ENCODE measurements around the gene USF1.

USF1 gene, protein sequence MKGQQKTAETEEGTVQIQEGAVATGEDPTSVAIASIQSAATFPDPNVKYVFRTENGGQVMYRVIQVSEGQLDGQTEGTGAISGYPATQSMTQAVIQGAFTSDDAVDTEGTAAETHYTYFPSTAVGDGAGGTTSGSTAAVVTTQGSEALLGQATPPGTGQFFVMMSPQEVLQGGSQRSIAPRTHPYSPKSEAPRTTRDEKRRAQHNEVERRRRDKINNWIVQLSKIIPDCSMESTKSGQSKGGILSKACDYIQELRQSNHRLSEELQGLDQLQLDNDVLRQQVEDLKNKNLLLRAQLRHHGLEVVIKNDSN

DNA sequence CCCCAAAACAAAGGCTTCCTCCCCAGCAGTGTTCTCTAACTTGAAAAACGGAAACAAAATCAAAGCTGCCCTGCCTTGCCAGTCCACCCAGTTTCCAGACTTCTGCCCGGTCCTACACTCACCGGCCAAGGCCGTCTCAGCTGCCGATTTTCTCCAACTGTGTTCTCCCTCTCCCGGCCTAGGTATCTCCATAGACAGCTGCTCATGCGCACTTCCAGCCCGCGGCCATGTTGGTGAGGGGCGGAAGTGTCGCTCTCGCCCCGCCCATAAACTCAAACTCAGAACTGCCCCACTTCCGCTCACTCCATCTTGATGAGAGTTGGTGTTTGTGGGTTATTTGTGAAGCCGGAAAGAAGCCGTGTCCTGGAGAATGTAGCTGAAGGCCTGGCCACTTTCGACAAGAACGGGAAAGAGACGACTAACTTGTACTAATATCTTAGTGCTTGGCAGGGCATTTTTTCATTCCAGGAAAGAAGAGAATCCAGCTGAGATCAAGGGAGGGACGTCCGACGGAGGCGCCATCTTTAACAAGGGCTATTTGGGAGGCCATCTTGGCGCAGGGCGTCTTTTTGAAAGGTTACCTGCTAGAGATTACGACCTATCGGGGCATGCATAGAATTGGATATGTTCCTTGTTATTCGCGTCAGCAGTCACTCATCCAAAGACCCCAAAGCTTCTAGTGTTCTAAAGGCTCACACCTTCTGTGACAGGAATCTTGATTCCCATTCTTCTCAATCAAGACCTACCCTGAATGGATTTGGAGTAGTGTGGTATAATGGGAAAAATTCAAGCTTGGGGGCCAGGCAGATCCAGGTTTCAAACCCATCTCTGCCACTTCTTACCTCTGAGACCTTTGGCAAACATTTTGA is at the start of gene USF1:
Gene USF1 (minus strand): TSS at position 242 of the 869 bp plus-strand sequence. CDS start 2,702 bp downstream, outside the sequence.
- peak within 1 kb of the TSS; percentile 97 for H3K27ac ChIP-seq (ENCODE audit: low read depth, low read length)
- peak within 1 kb of the TSS; percentile 83 for H3K9ac ChIP-seq (ENCODE audit: low read length)
- peaks cover 21% of the 10 kb centered on the region for H3K36me3 ChIP-seq (ENCODE audit: insufficient read depth, low read length)
- peaks cover 27% of the 10 kb centered on the region for H3K4me1 ChIP-seq (ENCODE audit: insufficient read depth, low read length)
- no peaks in the 10 kb centered on the region for H3K9me3 ChIP-seq (ENCODE audit: low read length)
- H3K27me3 ChIP-seq (ENCODE audit: control insufficient read depth in 1 of 2, insufficient read depth in 2 of 2, low read length in 2 of 2), result no peaks in the 10 kb centered on the region
- peak within 1 kb of the TSS; percentile 87 to 88 for H3K4me3 ChIP-seq (ENCODE audit: low read depth in 1 of 2, low read length in 2 of 2)

DNA sequence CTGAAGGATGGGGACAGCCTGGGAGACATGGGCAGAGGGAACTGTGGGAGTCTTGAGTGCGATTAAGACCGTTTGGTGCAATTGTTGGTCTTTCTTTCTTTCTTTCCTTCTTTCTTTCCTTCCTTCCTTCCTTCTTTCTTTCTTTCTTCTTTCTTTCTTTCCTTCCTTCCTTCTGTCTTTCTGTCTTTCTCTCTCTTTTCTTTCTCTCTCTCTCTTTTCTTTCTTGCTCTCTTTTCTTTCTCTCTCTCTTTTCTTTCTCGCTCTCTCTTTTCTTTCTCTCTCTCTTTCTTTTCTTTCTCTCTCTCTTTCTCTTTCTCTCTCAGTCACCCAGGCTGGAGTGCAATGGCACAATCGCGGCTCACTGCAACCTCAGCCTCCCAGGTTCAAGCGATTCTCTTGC is 49.5 kb upstream of the USF1 start:
- Histone ChIP-seq H3K9ac (ENCODE audit: low read length) (no peak overlapping the region), H3K4me1 (ENCODE audit: insufficient read depth, low read length) (peaks cover 7% of the 10 kb centered on the region), H3K36me3 (ENCODE audit: insufficient read depth, low read length) (peaks cover 7% of the 10 kb centered on the region), H3K27ac (ENCODE audit: low read depth, low read length) (no peak overlapping the region), H3K27me3 (ENCODE audit: control insufficient read depth in 1 of 2, insufficient read depth in 2 of 2, low read length in 2 of 2) (no peaks in the 10 kb centered on the region), H3K9me3 (ENCODE audit: low read length) (no peaks in the 10 kb centered on the region), H3K4me3 (ENCODE audit: low read depth in 1 of 2, low read length in 2 of 2) (no peak overlapping the region)

DNA sequence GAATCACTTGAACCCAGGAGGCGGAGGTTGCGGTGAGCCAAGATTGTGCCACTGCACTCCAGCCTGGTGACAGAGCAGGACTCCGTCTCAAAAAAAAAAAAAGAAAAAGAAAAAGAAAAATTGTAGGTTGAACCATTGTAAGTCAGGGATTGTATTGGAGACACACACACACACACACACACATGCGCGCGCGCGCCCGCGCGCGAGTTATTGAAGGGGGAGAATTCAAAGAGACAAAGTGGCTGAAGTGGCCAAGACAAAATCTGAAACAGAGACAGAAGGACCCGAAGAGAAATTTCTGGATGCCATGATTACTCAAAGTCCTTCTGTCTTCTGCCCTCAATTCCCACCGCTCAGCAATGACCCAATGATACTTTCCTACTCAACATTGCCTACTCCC is 48.7 kb upstream of the USF1 start:
- no peak overlapping the region for H3K4me3 ChIP-seq (ENCODE audit: low read depth in 1 of 2, low read length in 2 of 2)
- no peaks in the 10 kb centered on the region for H3K36me3 ChIP-seq (ENCODE audit: insufficient read depth, low read length)
- no peak overlapping the region for H3K9ac ChIP-seq (ENCODE audit: low read length)
- H3K27ac ChIP-seq (ENCODE audit: low read depth, low read length), result no peak overlapping the region
- H3K4me1 ChIP-seq (ENCODE audit: insufficient read depth, low read length), result peaks cover 7% of the 10 kb centered on the region
- H3K9me3 ChIP-seq (ENCODE audit: low read length), result no peaks in the 10 kb centered on the region
- H3K27me3 ChIP-seq (ENCODE audit: control insufficient read depth in 1 of 2, insufficient read depth in 2 of 2, low read length in 2 of 2), result no peaks in the 10 kb centered on the region

DNA sequence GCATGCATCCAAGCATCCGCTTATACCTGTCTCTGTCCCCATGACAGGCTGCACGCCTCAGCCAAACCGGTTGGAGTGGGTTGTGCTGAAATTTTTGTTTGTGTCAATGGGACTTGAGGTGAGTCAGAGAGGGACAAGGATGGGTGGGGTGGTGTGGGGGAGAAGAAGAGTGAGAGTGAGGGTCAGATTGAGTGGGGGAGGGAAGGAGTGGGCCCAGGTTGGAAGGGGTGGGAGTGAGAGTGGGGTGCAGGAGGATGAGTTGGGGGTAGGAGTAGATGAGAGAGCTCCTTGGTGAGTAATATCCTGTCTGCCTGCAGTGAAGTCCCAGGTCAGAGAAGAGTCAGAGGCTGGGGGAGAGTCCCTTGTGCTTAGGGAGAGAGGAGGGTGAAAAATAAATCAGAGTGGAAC is 46.8 kb upstream of the USF1 start:
- Histone ChIP-seq H3K4me3 (ENCODE audit: low read depth in 1 of 2, low read length in 2 of 2) (no peak overlapping the region), H3K4me1 (ENCODE audit: insufficient read depth, low read length) (peaks cover 6% of the 10 kb centered on the region), H3K27me3 (ENCODE audit: control insufficient read depth in 1 of 2, insufficient read depth in 2 of 2, low read length in 2 of 2) (no peaks in the 10 kb centered on the region), H3K9ac (ENCODE audit: low read length) (no peak overlapping the region), H3K9me3 (ENCODE audit: low read length) (no peaks in the 10 kb centered on the region), H3K27ac (ENCODE audit: low read depth, low read length) (no peak overlapping the region), H3K36me3 (ENCODE audit: insufficient read depth, low read length) (no peaks in the 10 kb centered on the region)

DNA sequence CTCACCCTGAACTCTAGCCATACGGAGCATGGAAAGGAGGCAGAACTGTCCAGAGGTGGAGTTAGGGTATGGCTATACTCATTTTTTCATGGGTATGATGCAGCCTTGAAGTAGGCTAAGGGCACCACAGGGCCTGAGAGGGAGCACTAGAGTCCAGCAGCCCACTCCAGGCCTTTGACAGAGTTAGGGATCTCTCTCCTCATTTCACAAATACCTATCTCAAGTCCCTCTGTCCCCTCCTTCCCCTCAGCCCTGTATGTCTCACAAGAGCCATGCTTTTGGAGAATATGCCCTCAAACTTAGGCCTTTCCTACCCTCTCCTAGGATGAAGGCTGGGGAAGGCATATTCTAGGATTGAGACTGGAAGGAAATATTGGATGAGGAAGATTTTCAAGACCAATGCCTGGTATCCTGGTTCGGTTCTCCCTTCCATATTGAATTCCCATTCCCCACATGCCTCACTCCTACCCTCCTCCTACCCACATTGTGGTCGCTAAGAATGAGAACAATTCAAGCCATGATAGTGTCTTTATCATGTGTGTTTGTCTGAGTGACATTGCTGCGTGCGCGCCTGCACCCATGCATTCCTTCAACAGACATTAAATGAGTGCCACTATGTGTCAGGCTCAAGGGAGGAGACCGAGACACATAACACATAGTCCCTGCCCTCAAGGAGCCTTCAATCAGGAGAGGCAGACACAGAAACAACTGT is 46.2 kb upstream of the USF1 start:
- Histone ChIP-seq H3K9me3 (ENCODE audit: low read length) (no peaks in the 10 kb centered on the region), H3K4me1 (ENCODE audit: insufficient read depth, low read length) (no peaks in the 10 kb centered on the region), H3K4me3 (ENCODE audit: low read depth in 1 of 2, low read length in 2 of 2) (no peak overlapping the region), H3K36me3 (ENCODE audit: insufficient read depth, low read length) (no peaks in the 10 kb centered on the region), H3K27ac (ENCODE audit: low read depth, low read length) (no peak overlapping the region), H3K27me3 (ENCODE audit: control insufficient read depth in 1 of 2, insufficient read depth in 2 of 2, low read length in 2 of 2) (no peaks in the 10 kb centered on the region), H3K9ac (ENCODE audit: low read length) (no peak overlapping the region)

DNA sequence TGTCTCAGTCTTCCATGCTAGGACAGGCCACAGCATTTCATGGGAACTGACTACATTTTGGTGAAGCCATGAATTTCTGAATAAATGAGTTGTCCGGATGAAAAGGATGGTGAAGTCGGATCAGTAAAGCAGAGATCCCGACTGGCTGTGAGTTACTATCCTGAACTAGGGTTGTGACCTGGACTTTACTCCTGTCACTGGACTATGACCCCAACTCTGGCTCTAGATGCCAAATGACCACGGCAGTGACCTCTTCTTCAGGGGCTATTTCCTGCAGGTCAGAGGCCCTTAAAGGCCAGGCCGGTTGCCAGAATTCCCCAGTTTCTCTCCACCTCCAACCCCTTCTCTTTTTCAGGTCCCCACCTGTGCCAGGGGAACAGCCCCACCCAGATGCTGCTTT is 45.3 kb upstream of the USF1 start:
- Histone ChIP-seq H3K4me1 (ENCODE audit: insufficient read depth, low read length) (no peaks in the 10 kb centered on the region), H3K27me3 (ENCODE audit: control insufficient read depth in 1 of 2, insufficient read depth in 2 of 2, low read length in 2 of 2) (no peaks in the 10 kb centered on the region), H3K9ac (ENCODE audit: low read length) (no peak overlapping the region), H3K36me3 (ENCODE audit: insufficient read depth, low read length) (no peaks in the 10 kb centered on the region), H3K4me3 (ENCODE audit: low read depth in 1 of 2, low read length in 2 of 2) (no peak overlapping the region), H3K9me3 (ENCODE audit: low read length) (no peaks in the 10 kb centered on the region), H3K27ac (ENCODE audit: low read depth, low read length) (no peak overlapping the region)

DNA sequence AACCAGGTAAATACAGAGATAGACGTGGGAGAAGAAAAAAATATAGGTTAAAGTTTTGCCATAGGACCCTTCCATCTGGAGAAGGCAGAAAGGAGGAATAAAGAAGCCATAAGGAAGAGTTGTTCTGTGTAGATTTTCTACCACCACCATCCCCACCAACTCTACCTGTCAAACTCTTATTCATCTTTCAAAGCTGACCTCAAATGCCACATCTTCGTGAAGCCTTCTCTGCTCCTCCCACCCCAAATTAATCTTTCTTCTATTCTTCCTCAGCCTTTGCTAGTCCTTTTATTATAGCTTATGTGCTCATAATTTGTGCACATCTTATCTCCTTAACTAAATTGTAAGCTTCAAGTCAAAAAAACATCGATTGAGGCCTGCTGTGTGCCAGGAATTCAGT is 44.8 kb upstream of the USF1 start:
- Histone ChIP-seq H3K27me3 (ENCODE audit: control insufficient read depth in 1 of 2, insufficient read depth in 2 of 2, low read length in 2 of 2) (no peaks in the 10 kb centered on the region), H3K9me3 (ENCODE audit: low read length) (no peaks in the 10 kb centered on the region), H3K27ac (ENCODE audit: low read depth, low read length) (no peak overlapping the region), H3K36me3 (ENCODE audit: insufficient read depth, low read length) (no peaks in the 10 kb centered on the region), H3K9ac (ENCODE audit: low read length) (no peak overlapping the region), H3K4me3 (ENCODE audit: low read depth in 1 of 2, low read length in 2 of 2) (no peak overlapping the region), H3K4me1 (ENCODE audit: insufficient read depth, low read length) (no peaks in the 10 kb centered on the region)

DNA sequence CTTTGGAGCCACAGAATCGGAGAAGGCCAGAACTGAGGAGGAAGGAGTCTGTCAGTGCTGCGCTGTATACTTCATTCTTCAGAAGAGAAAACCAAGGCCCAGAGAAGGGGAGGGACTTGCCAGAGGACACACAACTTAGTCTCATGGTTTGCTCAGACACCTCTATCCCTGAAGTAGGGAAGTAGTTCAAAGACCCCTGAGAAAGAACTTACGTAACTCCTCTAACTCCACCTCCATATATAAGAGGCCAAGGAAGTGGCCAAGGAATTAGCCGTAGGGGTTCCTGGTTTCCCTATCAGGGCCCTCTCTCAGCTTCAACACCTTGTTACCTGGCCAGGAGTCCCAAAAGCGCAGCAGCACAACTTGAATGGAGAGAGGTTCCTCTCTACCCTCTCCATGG is 44.2 kb upstream of the USF1 start:
- no peaks in the 10 kb centered on the region for H3K36me3 ChIP-seq (ENCODE audit: insufficient read depth, low read length)
- no peaks in the 10 kb centered on the region for H3K4me1 ChIP-seq (ENCODE audit: insufficient read depth, low read length)
- no peak overlapping the region for H3K9ac ChIP-seq (ENCODE audit: low read length)
- H3K27me3 ChIP-seq (ENCODE audit: control insufficient read depth in 1 of 2, insufficient read depth in 2 of 2, low read length in 2 of 2), result no peaks in the 10 kb centered on the region
- H3K4me3 ChIP-seq (ENCODE audit: low read depth in 1 of 2, low read length in 2 of 2), result no peak overlapping the region
- no peak overlapping the region for H3K27ac ChIP-seq (ENCODE audit: low read depth, low read length)
- H3K9me3 ChIP-seq (ENCODE audit: low read length), result no peaks in the 10 kb centered on the region

DNA sequence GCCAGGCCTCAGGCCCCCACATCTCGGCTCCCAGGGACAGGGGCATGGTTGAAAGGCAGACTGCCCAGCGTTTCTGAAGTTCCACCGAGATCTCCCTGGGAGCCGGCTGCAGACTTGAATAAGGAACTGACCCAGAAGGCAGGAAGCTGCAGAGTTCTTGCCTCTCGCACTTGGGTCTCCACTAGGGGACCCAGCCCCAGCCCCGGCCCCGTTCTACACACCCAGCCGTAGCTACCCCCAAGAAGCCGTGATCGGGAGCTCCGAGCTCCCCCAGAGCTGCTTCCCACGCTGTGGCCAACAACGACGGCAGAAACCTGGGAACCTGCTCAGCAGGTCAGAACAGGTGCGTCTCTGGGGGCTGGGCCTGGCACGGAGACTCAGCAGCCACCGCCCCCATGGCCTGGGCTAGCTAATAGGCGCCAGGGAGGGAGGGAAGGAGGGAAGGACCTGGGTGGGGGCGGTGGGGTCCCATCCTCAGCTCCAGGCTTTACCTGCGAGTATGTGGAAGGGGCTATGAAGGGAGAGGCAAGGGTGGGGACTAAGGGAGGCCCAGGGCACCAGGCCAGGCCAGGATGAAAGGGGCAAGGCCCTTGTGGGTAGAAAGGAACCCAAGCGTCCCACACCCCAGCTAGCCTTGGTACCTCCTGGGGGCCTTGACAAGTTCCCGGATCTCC is 43.6 kb upstream of the USF1 start, which contains the start of gene NECTIN4:
Gene NECTIN4 (minus strand): TSS at position 308 of the 674 bp plus-strand sequence. CDS start 262 bp downstream, at position 46.
- H3K9me3 ChIP-seq (ENCODE audit: low read length), result no peaks in the 10 kb centered on the region
- H3K9ac ChIP-seq (ENCODE audit: low read length), result no peak within 1 kb of the TSS
- no peaks in the 10 kb centered on the region for H3K36me3 ChIP-seq (ENCODE audit: insufficient read depth, low read length)
- H3K4me1 ChIP-seq (ENCODE audit: insufficient read depth, low read length), result no peaks in the 10 kb centered on the region
- H3K4me3 ChIP-seq (ENCODE audit: low read depth in 1 of 2, low read length in 2 of 2), result no peak within 1 kb of the TSS
- no peak within 1 kb of the TSS for H3K27ac ChIP-seq (ENCODE audit: low read depth, low read length)
- no peaks in the 10 kb centered on the region for H3K27me3 ChIP-seq (ENCODE audit: control insufficient read depth in 1 of 2, insufficient read depth in 2 of 2, low read length in 2 of 2)

DNA sequence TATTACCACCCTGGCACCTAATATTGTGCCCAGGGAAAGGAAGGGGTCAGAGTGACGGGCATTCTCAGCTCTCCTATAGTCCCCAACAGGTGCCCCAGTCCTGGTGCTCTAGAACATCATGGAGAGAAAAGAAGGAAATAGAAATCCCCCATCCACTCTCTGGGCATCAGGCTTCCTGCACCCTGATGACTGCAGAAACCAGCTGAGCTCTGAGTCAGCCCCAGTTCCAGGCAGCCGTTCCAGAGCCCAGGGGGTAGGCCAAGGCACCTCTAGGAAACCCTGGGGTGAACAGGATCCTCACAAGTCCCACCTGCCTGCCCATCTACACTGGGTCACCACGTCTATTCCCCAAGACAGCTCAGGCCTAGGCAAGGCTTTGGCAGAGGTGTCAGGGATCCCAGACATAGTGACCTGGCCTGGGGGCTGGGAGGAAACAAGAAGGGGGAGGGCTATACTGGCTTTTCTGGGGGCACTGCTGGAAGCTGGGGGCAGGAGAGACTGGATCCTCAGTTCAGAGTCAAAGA is 42.9 kb upstream of the USF1 start:
- no peak overlapping the region for H3K4me3 ChIP-seq (ENCODE audit: low read depth in 1 of 2, low read length in 2 of 2)
- H3K36me3 ChIP-seq (ENCODE audit: insufficient read depth, low read length), result no peaks in the 10 kb centered on the region
- H3K9me3 ChIP-seq (ENCODE audit: low read length), result no peaks in the 10 kb centered on the region
- no peak overlapping the region for H3K27ac ChIP-seq (ENCODE audit: low read depth, low read length)
- no peak overlapping the region for H3K9ac ChIP-seq (ENCODE audit: low read length)
- no peaks in the 10 kb centered on the region for H3K4me1 ChIP-seq (ENCODE audit: insufficient read depth, low read length)
- no peaks in the 10 kb centered on the region for H3K27me3 ChIP-seq (ENCODE audit: control insufficient read depth in 1 of 2, insufficient read depth in 2 of 2, low read length in 2 of 2)

DNA sequence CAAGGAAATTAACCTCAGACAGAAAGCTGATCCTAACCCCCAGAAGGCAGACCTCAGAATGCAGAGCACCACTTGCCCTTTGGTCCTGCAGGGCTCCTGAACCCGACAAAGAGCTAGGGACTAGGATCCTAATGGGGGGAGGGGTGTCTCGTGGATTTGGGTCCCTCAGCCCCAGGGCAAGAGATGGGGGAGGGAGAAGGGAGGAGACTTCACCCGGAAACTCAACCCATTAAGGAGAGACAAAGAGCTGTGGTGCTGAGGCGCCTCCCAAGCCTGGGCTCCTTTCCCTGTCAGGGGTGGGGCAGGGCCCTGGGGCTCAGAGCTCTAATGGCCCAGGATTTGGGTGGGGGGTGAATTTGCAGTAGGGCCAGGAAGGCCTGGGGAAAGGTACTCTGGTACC is 40.7 kb upstream of the USF1 start:
- no peaks in the 10 kb centered on the region for H3K9me3 ChIP-seq (ENCODE audit: low read length)
- H3K4me1 ChIP-seq (ENCODE audit: insufficient read depth, low read length), result no peaks in the 10 kb centered on the region
- H3K27me3 ChIP-seq (ENCODE audit: control insufficient read depth in 1 of 2, insufficient read depth in 2 of 2, low read length in 2 of 2), result no peaks in the 10 kb centered on the region
- H3K27ac ChIP-seq (ENCODE audit: low read depth, low read length), result no peak overlapping the region
- no peak overlapping the region for H3K9ac ChIP-seq (ENCODE audit: low read length)
- no peaks in the 10 kb centered on the region for H3K36me3 ChIP-seq (ENCODE audit: insufficient read depth, low read length)
- H3K4me3 ChIP-seq (ENCODE audit: low read depth in 1 of 2, low read length in 2 of 2), result no peak overlapping the region
